HG02970 (cell line): ENCODE measurements around the gene NRDE2.
A peak's percentile ranks its signal among the peaks of the same experiment; 100 is the strongest.

Experiments used
- ATAC-seq: cut with Tn5 transposase; IDR thresholded peaks from one replicate; pipeline ENCODE4 v1.9.1; 2021; ENCODE audit warnings: mild to moderate bottlenecking, moderate library complexity, moderate number of reproducible peaks; ENCODE audit not compliant: unreplicated experiment, low FRiP score

The NRDE2 gene

GRCh38 chr14:90297876-90298629 lies 33.7 kb downstream of the NRDE2 start:
- ATAC-seq: no peak

DNA sequence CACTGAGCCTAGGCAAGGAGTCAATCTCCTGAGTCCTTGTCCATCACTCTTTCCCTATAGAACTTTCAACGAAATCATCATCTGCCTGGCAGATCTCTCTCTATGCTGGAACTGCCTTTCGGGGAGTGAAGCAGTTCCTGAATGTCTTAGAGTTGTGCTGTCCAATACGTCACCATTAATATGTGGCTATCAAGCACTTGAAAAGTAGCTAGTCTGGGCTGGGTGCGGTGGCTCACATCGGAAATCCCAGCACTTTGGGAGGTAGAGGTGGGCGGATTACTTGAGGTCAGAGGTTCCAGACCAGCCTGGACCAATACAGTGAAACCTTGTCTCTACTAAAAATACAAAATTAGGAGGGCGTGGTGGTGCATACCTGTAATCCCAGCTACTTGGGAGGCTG lies 35.1 kb downstream of the NRDE2 start:
- no peak for ATAC-seq

- no peak for ATAC-seq
Measured at GRCh38 chr14:90295870-90296516, 35.7 kb downstream of the NRDE2 start.

- no peak for ATAC-seq
Measured at GRCh38 chr14:90294872-90295271, 36.9 kb downstream of the NRDE2 start.

DNA sequence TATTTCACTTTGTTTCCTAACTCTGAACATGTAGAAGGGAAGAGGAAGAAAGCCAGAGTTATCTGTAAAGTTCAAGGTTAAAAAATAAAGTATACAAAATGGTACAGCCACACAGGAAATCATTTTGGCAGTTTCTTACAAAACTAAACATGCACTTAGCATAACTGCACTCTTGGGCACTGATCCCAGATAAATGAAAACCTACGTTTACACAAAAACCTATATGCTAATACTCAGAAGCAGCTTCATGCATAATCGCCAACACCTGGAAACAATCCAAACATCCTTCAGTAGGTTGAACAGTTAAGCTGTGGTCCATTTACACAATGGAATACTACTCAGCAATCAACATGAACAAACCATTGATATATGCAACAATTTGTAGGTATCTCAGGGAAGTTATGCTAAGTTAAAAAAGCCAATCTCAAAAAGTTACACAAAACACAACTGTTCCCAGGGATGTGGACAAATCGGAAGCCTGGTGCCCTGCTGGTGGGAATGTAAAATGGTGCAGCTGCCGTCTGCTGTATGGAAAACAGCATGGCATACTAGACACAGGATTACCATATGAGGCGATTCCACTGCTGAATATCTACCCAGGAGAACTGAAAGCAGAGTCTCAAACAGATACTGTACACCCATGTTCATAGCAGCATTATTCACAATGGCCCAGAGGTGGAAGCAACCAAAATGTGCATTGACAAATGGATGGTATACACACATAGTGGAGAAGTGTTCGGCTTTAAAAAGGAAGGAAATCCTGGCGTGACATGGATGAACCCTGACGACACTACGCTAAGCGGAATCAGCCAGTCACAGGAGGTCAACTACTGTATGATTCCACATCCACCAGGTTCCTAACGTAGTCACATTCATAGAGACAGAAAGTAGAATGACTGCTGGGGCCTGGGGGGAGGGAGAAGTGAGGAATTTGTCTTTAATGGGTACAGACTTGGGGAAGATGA lies 37.7 kb downstream of the NRDE2 start:
- no peak for ATAC-seq

DNA sequence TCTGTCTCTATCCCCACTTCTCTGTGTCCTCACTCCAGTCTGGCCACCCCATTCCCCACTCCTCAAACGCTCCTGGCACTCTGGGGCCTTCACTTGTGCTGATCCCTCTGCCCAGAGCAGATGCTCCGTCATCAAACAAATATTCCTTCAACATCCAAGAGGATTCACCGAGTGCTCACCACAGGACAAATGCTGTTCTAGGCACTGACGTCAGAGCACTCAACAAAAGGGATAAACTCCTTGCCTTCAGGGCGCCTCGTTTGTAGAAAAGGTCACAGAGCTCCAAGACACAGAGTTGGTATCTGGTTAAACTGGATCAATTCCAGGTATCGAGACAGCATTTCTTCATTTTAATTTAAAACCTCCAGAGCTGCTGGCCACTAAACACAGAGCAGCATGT lies 40.0 kb downstream of the NRDE2 start:
- ATAC-seq: no peak

- ATAC-seq: no peak
Measured at GRCh38 chr14:90290337-90291011, 41.3 kb downstream of the NRDE2 start.

DNA sequence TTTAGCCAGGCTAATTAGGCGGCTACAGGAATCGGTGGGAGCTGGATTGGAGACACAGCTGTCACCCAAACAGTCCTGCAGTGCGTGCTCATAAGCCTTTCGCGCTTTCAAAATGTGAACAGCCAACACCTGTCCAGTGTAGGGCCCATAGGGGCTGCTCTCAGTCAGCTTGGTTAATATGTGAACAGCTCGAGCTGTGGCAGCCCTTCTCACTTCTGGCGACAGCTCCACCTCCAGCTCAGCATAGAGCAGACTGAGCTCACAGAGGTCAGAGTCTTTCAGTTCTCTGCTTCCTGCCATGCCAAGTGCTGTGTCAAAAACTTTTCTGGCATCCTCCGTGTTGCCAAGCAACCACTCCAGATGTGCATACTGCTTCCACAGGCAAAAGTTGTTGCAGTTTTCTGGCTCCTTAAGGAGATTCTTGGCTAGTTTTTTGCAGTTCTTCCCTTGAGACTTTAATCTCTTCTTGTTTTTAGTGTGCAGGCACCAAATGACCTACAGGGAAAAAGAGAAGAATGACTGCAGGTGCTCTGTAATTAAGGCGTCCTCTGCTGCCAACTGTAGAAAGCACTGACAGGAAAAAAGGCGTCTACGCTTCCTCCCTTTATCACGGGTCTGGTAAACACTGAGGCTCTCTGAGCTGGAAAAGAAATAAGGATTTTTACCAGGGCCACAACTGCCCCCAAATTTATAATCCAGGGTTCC lies 42.9 kb downstream of the NRDE2 start:
- ATAC-seq: peak; percentile 95

DNA sequence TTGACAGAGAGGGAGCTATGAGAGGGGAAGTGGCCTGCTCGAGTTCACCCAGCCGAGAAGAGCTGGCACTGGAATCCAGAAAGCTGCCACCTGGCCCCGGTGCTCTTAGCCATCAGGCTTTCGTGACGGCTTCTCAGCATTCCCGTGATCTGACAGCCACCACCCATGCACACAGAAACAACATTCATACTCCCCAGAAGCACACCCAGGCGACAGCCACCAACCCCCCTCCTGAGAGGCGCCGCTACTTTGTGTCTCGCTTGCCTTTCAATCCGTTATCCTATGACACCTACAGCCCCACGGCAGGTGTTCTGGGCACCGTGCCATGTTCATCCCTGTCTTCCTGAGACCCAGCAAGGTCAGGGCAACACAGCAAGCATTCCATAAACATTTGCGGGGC lies 44.0 kb downstream of the NRDE2 start:
- no peak for ATAC-seq

- no peak for ATAC-seq
Measured at GRCh38 chr14:90281756-90282155, 50.0 kb downstream of the NRDE2 start.

- ATAC-seq: no peak
Measured at GRCh38 chr14:90281261-90281660, 50.5 kb downstream of the NRDE2 start.

DNA sequence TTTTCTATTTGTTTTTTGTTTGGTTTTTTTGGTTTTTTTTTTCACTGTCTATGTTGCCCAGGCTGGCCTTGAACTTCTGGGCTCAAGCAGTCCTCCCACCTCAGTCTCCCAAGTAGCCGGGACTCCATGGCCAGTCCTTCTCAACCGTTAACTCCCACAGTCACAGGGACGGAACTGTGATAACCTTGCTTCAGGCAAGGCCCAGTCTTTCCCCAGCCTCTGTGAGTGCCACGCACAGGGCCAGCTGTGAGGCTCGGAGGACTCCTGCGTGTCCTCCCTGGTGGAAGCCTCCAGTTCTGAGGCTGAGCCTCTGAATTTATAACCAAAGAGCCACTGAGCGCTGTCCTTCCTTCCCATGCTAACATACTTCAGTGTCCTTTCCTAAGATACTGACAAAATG lies 51.6 kb downstream of the NRDE2 start:
- no peak for ATAC-seq

DNA sequence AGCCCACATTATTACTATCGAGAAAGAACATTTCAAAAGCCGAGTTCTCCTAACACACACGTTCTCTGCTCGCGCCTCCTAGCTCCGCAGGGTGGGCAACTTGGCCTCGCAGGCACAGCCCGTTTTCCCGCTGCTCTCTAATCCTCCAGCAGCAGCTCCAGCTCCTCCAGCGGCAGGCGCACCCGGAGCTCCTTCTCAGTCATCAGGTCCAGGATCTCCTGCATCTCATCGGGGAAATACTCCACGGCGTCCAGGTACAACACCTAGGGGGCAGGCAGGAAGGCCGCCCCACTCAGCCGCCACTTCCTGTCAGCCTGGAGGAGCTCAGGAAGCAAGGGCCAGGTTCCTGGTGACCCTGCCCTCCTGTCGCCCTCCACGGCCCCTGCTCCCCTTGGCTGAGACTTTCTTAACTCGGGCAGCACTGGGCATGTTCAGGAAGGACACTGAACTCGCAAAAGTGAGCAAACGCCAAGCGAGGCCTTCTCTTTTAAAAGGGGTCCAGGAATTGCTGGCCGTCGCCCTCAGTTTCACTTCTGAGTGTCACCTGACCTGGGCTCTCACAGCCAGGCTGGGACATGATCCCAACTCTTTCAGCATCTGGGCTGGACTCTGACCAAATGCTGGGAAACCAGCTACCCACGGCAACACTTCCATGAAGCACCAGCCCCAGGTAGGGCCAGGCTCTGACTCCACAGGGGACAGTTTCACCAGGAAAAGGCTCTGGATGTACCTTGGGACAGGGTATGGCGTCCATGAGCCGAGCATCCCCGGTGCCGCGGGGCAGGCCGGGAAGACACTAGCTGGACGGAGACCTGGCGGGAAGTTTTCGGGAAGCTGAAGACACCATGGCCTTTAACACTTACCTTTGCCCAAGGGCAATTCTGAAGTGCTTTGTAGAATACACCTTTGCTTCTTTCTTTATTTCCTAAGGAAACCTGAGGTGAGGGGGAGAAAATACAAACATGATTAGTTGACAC lies 53.3 kb downstream of the NRDE2 start:
- ATAC-seq: no peak

- ATAC-seq: no peak
Measured at GRCh38 chr14:90277581-90278198, 54.1 kb downstream of the NRDE2 start.

GRCh38 chr14:90276646-90277367 lies 54.9 kb downstream of the NRDE2 start:
- ATAC-seq: no peak

DNA sequence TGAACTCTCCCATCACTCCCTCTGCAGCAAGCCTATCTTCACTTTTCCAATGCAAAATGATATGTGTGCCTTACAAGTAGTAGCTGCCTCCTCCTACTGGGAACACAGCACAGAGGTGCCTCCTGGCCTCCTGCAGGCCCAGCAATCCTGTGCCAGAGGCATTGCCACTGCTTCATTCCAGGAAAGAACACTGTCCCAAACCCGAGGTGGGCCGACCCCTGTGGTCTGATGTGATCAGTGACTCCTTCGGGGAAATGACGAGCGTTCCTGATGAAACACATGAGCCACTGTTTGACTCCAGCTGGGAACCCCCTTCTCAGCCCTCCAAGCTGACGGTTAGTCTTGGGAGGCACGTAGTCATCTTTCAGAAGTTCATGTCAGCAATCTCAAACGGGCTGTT lies 55.9 kb downstream of the NRDE2 start:
- no peak for ATAC-seq

- no peak for ATAC-seq
Measured at GRCh38 chr14:90275458-90275814, 56.3 kb downstream of the NRDE2 start.
